Activated T-cell treated with anti-CD3 and anti-CD28 coated beads, Interleukin-2, amount 50 U/mL, for 24 hours (primary cell): ENCODE results near the gene DTX2.
"Not testable (repeated sequence)": the region's sequence is repeated elsewhere in the genome, so short reads cannot be mapped to it uniquely, and the experiment has no call there.

ENCODE experiments used
- DNase-seq: peaks from one replicate; pipeline ENCODE4 v3.0.0-alpha.2; 2020
- H3K27ac Mint-ChIP-seq: 2 replicates; pipeline ENCODE4 v1.8.0; 2020; ENCODE audit warnings: mild to moderate bottlenecking, mixed read lengths
- H3K27me3 Mint-ChIP-seq: 2 replicates; pipeline ENCODE4 v1.8.0; 2020; ENCODE audit warnings: mixed read lengths
- H3K36me3 Mint-ChIP-seq: 2 replicates; pipeline ENCODE4 v1.8.0; 2020; ENCODE audit warnings: low read depth, mixed read lengths
- H3K4me1 Mint-ChIP-seq: 2 replicates; pipeline ENCODE4 v1.8.0; 2020; ENCODE audit warnings: low read depth, mixed read lengths
- H3K4me3 Mint-ChIP-seq: 2 replicates; pipeline ENCODE4 v1.8.0; 2020; ENCODE audit warnings: mild to moderate bottlenecking, moderate library complexity, mixed read lengths
- H3K9me3 Mint-ChIP-seq: 2 replicates; pipeline ENCODE4 v1.8.0; 2020; ENCODE audit warnings: mixed read lengths

Gene DTX2

DNA sequence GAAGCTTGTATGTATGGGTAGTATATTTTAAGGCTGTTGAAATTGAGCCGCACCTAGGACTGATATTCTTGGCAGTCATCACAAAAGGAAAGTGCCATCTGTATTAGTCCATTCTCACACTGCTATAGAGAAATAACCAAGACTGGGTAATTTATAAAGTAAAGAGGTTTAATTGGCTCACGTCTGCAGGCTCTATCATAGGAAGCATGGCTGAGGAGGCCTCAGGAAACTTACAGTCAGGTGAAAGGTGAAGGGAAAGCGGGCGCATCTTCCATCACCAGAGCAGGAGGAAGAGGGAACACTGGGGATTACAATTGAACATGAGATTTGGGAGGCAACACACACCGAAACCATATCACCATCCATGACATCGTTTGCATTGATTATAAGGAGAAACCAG is 90.5 kb downstream of the DTX2 start:
- not testable (repeated sequence) for H3K9me3 Mint-ChIP-seq, H3K4me3 Mint-ChIP-seq, H3K27me3 Mint-ChIP-seq, DNase-seq
- Mint-ChIP-seq H3K4me1 (peaks cover 31% of the 10 kb centered on the region), H3K36me3 (peaks cover 47% of the 10 kb centered on the region), H3K27ac (peak overlapping the region; percentile 50)
